ENCODE results near the gene CNKSR2. TPM values are rescaled to one million over a fixed set of nuclear protein-coding genes. Genes with fewer than 3 reads are reported as not detected.

Gene CNKSR2
- total RNA-seq, 2 experiments from 2014 or later = 2.9 to 3.8 TPM

- ChIA-PET POLR2A (no interaction called here), CTCF (no interaction called here)
- no peaks in the 10 kb centered on the region for H3K36me3 Mint-ChIP-seq (ENCODE audit: low read depth)
- no peaks in the 10 kb centered on the region for H3K27me3 Mint-ChIP-seq
- H3K27ac Mint-ChIP-seq = no peak overlapping the region
- no peaks in the 10 kb centered on the region for H3K9me3 Mint-ChIP-seq
- H3K4me3 Mint-ChIP-seq = no peak overlapping the region
- DNase-seq = no peak
- no peaks in the 10 kb centered on the region for H3K4me1 Mint-ChIP-seq
Observed at GRCh38 chrX:21581479-21581878, 207.3 kb downstream of the CNKSR2 start.

GRCh38 chrX:21586001-21586400 lies 211.8 kb downstream of the CNKSR2 start:
- no peak for DNase-seq
- H3K4me1 Mint-ChIP-seq = no peaks in the 10 kb centered on the region
- CTCF ChIA-PET = no interaction called here

GRCh38 chrX:21590012-21590776 lies 216.0 kb downstream of the CNKSR2 start:
- H3K27ac Mint-ChIP-seq = no peak overlapping the region
- ChIA-PET CTCF (no interaction called here), POLR2A (no interaction called here)

More at GRCh38 chrX:21586001-21586400, 211.8 kb downstream of the CNKSR2 start:
- H3K36me3 Mint-ChIP-seq (ENCODE audit: low read depth) = no peaks in the 10 kb centered on the region
- H3K27me3 Mint-ChIP-seq = no peaks in the 10 kb centered on the region
- H3K4me3 Mint-ChIP-seq = no peak overlapping the region
- H3K9me3 Mint-ChIP-seq = peaks cover 2% of the 10 kb centered on the region
- no peak overlapping the region for H3K27ac Mint-ChIP-seq
- POLR2A ChIA-PET = no interaction called here

GRCh38 chrX:21606002-21606401 lies 231.8 kb downstream of the CNKSR2 start:
- H3K4me3 Mint-ChIP-seq = no peak overlapping the region
- H3K4me1 Mint-ChIP-seq = no peaks in the 10 kb centered on the region
- no peak overlapping the region for H3K27ac Mint-ChIP-seq
- H3K27me3 Mint-ChIP-seq = no peaks in the 10 kb centered on the region
- no peak for DNase-seq
- no peaks in the 10 kb centered on the region for H3K36me3 Mint-ChIP-seq (ENCODE audit: low read depth)
- ChIA-PET CTCF (no interaction called here), POLR2A (no interaction called here)
- no peaks in the 10 kb centered on the region for H3K9me3 Mint-ChIP-seq

More at GRCh38 chrX:21590012-21590776, 216.0 kb downstream of the CNKSR2 start:
- Mint-ChIP-seq H3K4me1 (no peaks in the 10 kb centered on the region), H3K4me3 (no peak overlapping the region), H3K9me3 (peaks cover 2% of the 10 kb centered on the region), H3K27me3 (no peaks in the 10 kb centered on the region), H3K36me3 (ENCODE audit: low read depth) (no peaks in the 10 kb centered on the region)
- no peak for DNase-seq

- DNase-seq = no peak
- Mint-ChIP-seq H3K36me3 (ENCODE audit: low read depth) (no peaks in the 10 kb centered on the region), H3K4me3 (no peak overlapping the region), H3K27me3 (no peaks in the 10 kb centered on the region), H3K4me1 (no peaks in the 10 kb centered on the region), H3K27ac (no peak overlapping the region), H3K9me3 (no peaks in the 10 kb centered on the region)
- CTCF ChIA-PET = no interaction called here
- POLR2A ChIA-PET = no interaction called here
Observed at GRCh38 chrX:21610168-21610567, 235.9 kb downstream of the CNKSR2 start.

- no peaks in the 10 kb centered on the region for H3K9me3 Mint-ChIP-seq
- H3K4me1 Mint-ChIP-seq = no peaks in the 10 kb centered on the region
- ChIA-PET POLR2A (no interaction called here), CTCF (no interaction called here)
- DNase-seq = no peak
- no peaks in the 10 kb centered on the region for H3K36me3 Mint-ChIP-seq (ENCODE audit: low read depth)
- no peak overlapping the region for H3K27ac Mint-ChIP-seq
- no peak overlapping the region for H3K4me3 Mint-ChIP-seq
- H3K27me3 Mint-ChIP-seq = no peaks in the 10 kb centered on the region
Observed at GRCh38 chrX:21612154-21612553, 237.9 kb downstream of the CNKSR2 start.

- H3K4me1 Mint-ChIP-seq = no peaks in the 10 kb centered on the region
Observed at GRCh38 chrX:21616386-21616785, 242.2 kb downstream of the CNKSR2 start.

GRCh38 chrX:21620234-21620633 lies 246.0 kb downstream of the CNKSR2 start:
- Mint-ChIP-seq H3K9me3 (no peaks in the 10 kb centered on the region), H3K4me1 (no peaks in the 10 kb centered on the region), H3K27me3 (no peaks in the 10 kb centered on the region), H3K4me3 (no peak overlapping the region), H3K27ac (no peak overlapping the region), H3K36me3 (ENCODE audit: low read depth) (no peaks in the 10 kb centered on the region)
- DNase-seq = no peak
- POLR2A ChIA-PET = no interaction called here
- CTCF ChIA-PET = no interaction called here

More at GRCh38 chrX:21616386-21616785, 242.2 kb downstream of the CNKSR2 start:
- Mint-ChIP-seq H3K27ac (no peak overlapping the region), H3K36me3 (ENCODE audit: low read depth) (no peaks in the 10 kb centered on the region), H3K4me3 (no peak overlapping the region), H3K27me3 (no peaks in the 10 kb centered on the region), H3K9me3 (no peaks in the 10 kb centered on the region)
- ChIA-PET POLR2A (no interaction called here), CTCF (no interaction called here)
- DNase-seq = no peak

- Mint-ChIP-seq H3K4me3 (no peak overlapping the region), H3K27me3 (no peaks in the 10 kb centered on the region), H3K9me3 (no peaks in the 10 kb centered on the region), H3K36me3 (ENCODE audit: low read depth) (no peaks in the 10 kb centered on the region), H3K27ac (no peak overlapping the region), H3K4me1 (no peaks in the 10 kb centered on the region)
- POLR2A ChIA-PET = no interaction called here
- DNase-seq = no peak
- CTCF ChIA-PET = no interaction called here
Observed at GRCh38 chrX:21623778-21624501, 249.7 kb downstream of the CNKSR2 start.

GRCh38 chrX:21632027-21632426 lies 257.8 kb downstream of the CNKSR2 start:
- Mint-ChIP-seq H3K4me3 (no peak overlapping the region), H3K4me1 (no peaks in the 10 kb centered on the region), H3K36me3 (ENCODE audit: low read depth) (no peaks in the 10 kb centered on the region), H3K27ac (no peak overlapping the region), H3K27me3 (no peaks in the 10 kb centered on the region), H3K9me3 (no peaks in the 10 kb centered on the region)
- POLR2A ChIA-PET = no interaction called here
- no peak for DNase-seq
- CTCF ChIA-PET = no interaction called here

- ChIA-PET CTCF (no interaction called here), POLR2A (no interaction called here)
- no peak overlapping the region for H3K4me3 Mint-ChIP-seq
- H3K4me1 Mint-ChIP-seq = no peaks in the 10 kb centered on the region
- H3K36me3 Mint-ChIP-seq (ENCODE audit: low read depth) = no peaks in the 10 kb centered on the region
- no peaks in the 10 kb centered on the region for H3K9me3 Mint-ChIP-seq
- no peak overlapping the region for H3K27ac Mint-ChIP-seq
- DNase-seq = no peak
- no peaks in the 10 kb centered on the region for H3K27me3 Mint-ChIP-seq
Observed at GRCh38 chrX:21638311-21638710, 264.1 kb downstream of the CNKSR2 start.

GRCh38 chrX:21639775-21640174 lies 265.6 kb downstream of the CNKSR2 start:
- POLR2A ChIA-PET = no interaction called here

GRCh38 chrX:21645431-21645830 lies 271.2 kb downstream of the CNKSR2 start:
- Mint-ChIP-seq H3K4me3 (no peak overlapping the region), H3K4me1 (no peaks in the 10 kb centered on the region), H3K27ac (no peak overlapping the region), H3K27me3 (no peaks in the 10 kb centered on the region), H3K36me3 (ENCODE audit: low read depth) (no peaks in the 10 kb centered on the region), H3K9me3 (no peaks in the 10 kb centered on the region)
- DNase-seq = no peak
- CTCF ChIA-PET = no interaction called here
- POLR2A ChIA-PET = no interaction called here

More at GRCh38 chrX:21639775-21640174, 265.6 kb downstream of the CNKSR2 start:
- DNase-seq = no peak
- Mint-ChIP-seq H3K36me3 (ENCODE audit: low read depth) (no peaks in the 10 kb centered on the region), H3K27ac (no peak overlapping the region), H3K4me3 (no peak overlapping the region), H3K4me1 (no peaks in the 10 kb centered on the region), H3K9me3 (no peaks in the 10 kb centered on the region), H3K27me3 (no peaks in the 10 kb centered on the region)
- CTCF ChIA-PET = no interaction called here

GRCh38 chrX:21645886-21646285 lies 271.7 kb downstream of the CNKSR2 start:
- no peaks in the 10 kb centered on the region for H3K4me1 Mint-ChIP-seq
- H3K27me3 Mint-ChIP-seq = no peaks in the 10 kb centered on the region
- no peak overlapping the region for H3K27ac Mint-ChIP-seq
- H3K9me3 Mint-ChIP-seq = no peaks in the 10 kb centered on the region
- no peaks in the 10 kb centered on the region for H3K36me3 Mint-ChIP-seq (ENCODE audit: low read depth)
- H3K4me3 Mint-ChIP-seq = no peak overlapping the region
- CTCF ChIA-PET = no interaction called here
- POLR2A ChIA-PET = no interaction called here
- DNase-seq = no peak
